ENCODE data around the gene NOTUM. TPM values are rescaled to one million over a fixed set of nuclear protein-coding genes. Genes with fewer than 3 reads are reported as not detected.
"Not testable (repeated sequence)": the region's sequence is repeated elsewhere in the genome, so short reads cannot be mapped to it uniquely, and the experiment has no call there.

The NOTUM gene
- total RNA-seq, 1 experiment from 2014 or later: not detected

DNA sequence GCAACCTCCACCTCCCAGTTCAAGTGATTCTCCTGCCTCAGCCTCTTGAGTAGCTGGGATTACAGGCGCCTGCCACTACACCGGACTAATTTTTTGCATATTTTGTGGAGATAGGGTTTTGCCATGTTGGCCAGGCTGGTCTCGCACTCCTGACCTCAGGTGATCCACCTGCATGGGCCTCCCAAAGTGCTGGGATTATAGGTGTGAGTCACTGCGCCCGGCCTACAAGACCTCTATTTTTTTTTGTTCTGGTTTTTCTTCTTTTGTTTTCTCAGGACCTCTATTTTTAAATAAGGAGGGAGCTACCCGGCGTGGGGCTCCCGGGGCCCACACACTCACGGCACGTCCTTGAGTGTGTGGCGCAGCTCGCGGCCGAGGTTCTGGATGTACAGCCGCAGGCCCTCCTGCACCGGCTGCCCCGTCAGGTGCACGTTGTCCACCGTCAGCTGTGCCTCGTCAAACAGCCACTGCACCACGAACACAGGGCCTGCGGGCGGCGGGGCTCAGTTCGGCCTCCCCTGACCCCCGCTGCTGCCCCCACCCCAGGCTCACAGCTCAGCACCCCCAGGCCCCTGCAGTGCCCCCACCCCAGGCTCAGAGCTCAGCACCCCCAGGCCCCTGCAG, 5.8 kb downstream of the NOTUM start:
- TF ChIP-seq, protein P1, sequence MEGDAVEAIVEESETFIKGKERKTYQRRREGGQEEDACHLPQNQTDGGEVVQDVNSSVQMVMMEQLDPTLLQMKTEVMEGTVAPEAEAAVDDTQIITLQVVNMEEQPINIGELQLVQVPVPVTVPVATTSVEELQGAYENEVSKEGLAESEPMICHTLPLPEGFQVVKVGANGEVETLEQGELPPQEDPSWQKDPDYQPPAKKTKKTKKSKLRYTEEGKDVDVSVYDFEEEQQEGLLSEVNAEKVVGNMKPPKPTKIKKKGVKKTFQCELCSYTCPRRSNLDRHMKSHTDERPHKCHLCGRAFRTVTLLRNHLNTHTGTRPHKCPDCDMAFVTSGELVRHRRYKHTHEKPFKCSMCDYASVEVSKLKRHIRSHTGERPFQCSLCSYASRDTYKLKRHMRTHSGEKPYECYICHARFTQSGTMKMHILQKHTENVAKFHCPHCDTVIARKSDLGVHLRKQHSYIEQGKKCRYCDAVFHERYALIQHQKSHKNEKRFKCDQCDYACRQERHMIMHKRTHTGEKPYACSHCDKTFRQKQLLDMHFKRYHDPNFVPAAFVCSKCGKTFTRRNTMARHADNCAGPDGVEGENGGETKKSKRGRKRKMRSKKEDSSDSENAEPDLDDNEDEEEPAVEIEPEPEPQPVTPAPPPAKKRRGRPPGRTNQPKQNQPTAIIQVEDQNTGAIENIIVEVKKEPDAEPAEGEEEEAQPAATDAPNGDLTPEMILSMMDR (conservative IDR thresholded peaks at IDR 0.05; ENCODE audit: low read depth, low read length): no peak
- no peak for TF ChIP-seq EZH2 (IDR thresholded peaks at IDR 0.05; ENCODE audit: borderline replicate concordance, low read depth, low read length, poor library complexity, severe bottlenecking)
- Histone ChIP-seq H3K4me1 (ENCODE audit: insufficient read depth, low read length, poor library complexity, severe bottlenecking) (no peaks in the 10 kb centered on the region), H3K27ac (ENCODE audit: low read depth, low read length, poor library complexity, severe bottlenecking) (no peak overlapping the region), H3K9me3 (ENCODE audit: low read depth, low read length, poor library complexity, severe bottlenecking) (no peaks in the 10 kb centered on the region), H3K36me3 (ENCODE audit: insufficient read depth, low read length, poor library complexity, severe bottlenecking) (no peaks in the 10 kb centered on the region), H3K27me3 (replicated peaks; ENCODE audit: insufficient read depth, low read depth, low read length, poor library complexity) (peaks cover 22% of the 10 kb centered on the region), H3K4me3 (ENCODE audit: low read depth, low read length, poor library complexity, severe bottlenecking) (no peak overlapping the region)
- no peak for DNase-seq (ENCODE audit: low spot score)
- BruUV-seq (replicated peaks): no TSS peak
- intact Hi-C loops (cut with micrococcal nuclease; ENCODE audit: unreplicated experiment): loop anchor here (5.0 kb wide), 1 partner anchor 67 kb away; the partner anchor contains the start of genes CENPX and LRRC45
- ChIA-PET POLR2A (ENCODE audit: low non-redundant PET) (no interaction called here), CTCF (no interaction called here)

DNA sequence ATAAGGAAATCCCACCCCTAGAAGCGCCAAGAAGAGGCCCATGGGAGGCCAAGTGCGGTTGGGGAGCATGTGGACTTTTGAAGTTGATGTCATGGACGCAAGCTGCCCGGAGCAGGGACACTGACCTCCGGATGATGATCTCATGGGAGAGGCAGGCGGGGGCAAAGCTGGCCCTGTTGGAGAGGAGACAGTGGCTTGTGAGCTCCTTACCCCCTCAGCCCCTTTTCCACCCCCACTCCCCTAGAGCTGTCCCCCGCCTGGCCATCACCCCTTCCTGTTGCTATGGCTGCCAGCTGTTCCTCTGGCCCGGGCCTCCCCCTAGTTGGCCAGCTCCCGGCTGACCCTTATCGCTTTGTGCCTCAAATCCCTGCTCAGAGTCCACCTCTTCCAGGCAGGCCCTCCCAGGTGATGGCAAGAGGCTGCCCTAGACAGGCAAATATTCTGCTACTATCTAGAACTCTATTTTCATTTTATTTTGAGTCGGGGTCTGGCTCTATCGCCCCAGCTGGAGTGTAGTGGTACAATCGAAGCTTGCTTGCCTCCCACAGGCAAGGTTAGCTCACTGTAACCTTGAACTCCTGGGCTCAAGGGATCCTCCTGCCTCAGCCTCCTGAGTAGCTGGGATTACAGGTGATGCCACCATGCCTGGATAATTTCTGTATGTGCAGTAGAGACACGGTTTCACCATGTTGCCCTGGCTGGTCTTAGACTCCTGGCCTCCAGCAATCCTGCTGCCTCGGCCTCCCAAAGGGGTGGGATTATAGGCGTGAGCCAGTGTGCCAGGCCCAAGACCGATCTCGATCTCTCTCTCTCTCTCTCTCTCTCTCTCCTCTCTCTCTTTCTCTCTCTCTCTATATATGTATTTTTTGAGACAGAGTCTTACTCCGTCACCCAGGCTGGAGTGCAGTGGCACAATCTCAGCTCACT, 6.6 kb downstream of the NOTUM start:
- Histone ChIP-seq H3K4me1 (ENCODE audit: insufficient read depth, low read length, poor library complexity, severe bottlenecking) (no peaks in the 10 kb centered on the region), H3K4me3 (ENCODE audit: low read depth, low read length, poor library complexity, severe bottlenecking) (no peak overlapping the region), H3K27me3 (replicated peaks; ENCODE audit: insufficient read depth, low read depth, low read length, poor library complexity) (peaks cover 14% of the 10 kb centered on the region), H3K36me3 (ENCODE audit: insufficient read depth, low read length, poor library complexity, severe bottlenecking) (no peaks in the 10 kb centered on the region), H3K9me3 (ENCODE audit: low read depth, low read length, poor library complexity, severe bottlenecking) (no peaks in the 10 kb centered on the region), H3K27ac (ENCODE audit: low read depth, low read length, poor library complexity, severe bottlenecking) (no peak overlapping the region)
- no peak for DNase-seq (ENCODE audit: low spot score)
- no TSS peak for BruUV-seq (replicated peaks)
- no peak for TF ChIP-seq EZH2 (IDR thresholded peaks at IDR 0.05; ENCODE audit: borderline replicate concordance, low read depth, low read length, poor library complexity, severe bottlenecking)
- TF ChIP-seq, protein P1 (conservative IDR thresholded peaks at IDR 0.05; ENCODE audit: low read depth, low read length): no peak
- intact Hi-C loops (cut with micrococcal nuclease; ENCODE audit: unreplicated experiment): loop anchor here (5.0 kb wide), 1 partner anchor 68 kb away; the partner anchor contains the start of genes CENPX and LRRC45
- CTCF ChIA-PET: no interaction called here
- POLR2A ChIA-PET (ENCODE audit: low non-redundant PET): no interaction called here

DNA sequence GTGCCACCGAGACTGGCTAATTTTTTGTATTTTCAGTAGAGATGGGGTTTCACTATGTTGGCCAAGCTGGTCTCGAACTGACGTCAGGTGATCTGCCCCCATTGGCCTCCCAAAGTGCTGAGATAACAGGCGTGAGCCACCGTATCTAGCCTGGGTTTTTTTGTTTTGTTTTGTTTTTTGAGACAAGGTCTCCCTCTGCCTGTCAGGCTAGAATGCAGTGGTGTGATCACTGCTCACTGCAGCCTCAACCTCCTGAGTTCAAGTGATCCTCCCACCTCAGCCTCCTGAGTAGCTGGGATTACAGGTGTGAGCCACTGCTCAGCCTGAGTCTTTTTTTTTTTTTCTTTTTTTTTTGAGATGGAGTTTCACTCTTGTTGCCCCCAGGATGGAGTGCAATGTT, 7.5 kb downstream of the NOTUM start:
- CTCF ChIA-PET: interaction anchor here (0.7 kb wide), 1 partner anchor 128 kb away, joined by 3 read pairs; no protein-coding TSS in a partner anchor
- POLR2A ChIA-PET (ENCODE audit: low non-redundant PET); H3K4me1 ChIP-seq (ENCODE audit: insufficient read depth, low read length, poor library complexity, severe bottlenecking); H3K27ac ChIP-seq (ENCODE audit: low read depth, low read length, poor library complexity, severe bottlenecking); H3K9me3 ChIP-seq (ENCODE audit: low read depth, low read length, poor library complexity, severe bottlenecking); H3K27me3 ChIP-seq (replicated peaks; ENCODE audit: insufficient read depth, low read depth, low read length, poor library complexity); H3K36me3 ChIP-seq (ENCODE audit: insufficient read depth, low read length, poor library complexity, severe bottlenecking); intact Hi-C loops (cut with micrococcal nuclease; ENCODE audit: unreplicated experiment); DNase-seq (ENCODE audit: low spot score); BruUV-seq (replicated peaks); H3K4me3 ChIP-seq (ENCODE audit: low read depth, low read length, poor library complexity, severe bottlenecking): not testable (repeated sequence)
- TF ChIP-seq, protein P1 (conservative IDR thresholded peaks at IDR 0.05; ENCODE audit: low read depth, low read length): 0 out of 2 replicates have a peak, but pooled peaks have one; percentile 21

Measured in A673 (cell line).